HL-60 (cell line): ENCODE data around the gene DTWD1.

Source experiments
- DNase-seq, 2 experiments: peaks; one replicate each; pipeline ENCODE4 v3.0.0-alpha.2; 2010 to 2020; ENCODE audit warnings: low read depth in 1 of 2, low spot score in 1 of 2
- H3K27ac ChIP-seq: fragments of 250-450 bp; sonication (Bioruptor Pico); replicated peaks from 2 replicates; pipeline ENCODE4 v1.5.1; 2020; ENCODE audit warnings: mild to moderate bottlenecking, moderate library complexity
- H3K27me3 ChIP-seq: fragments of 250-450 bp; sonication (Bioruptor Pico); 2 replicates; pipeline ENCODE4 v1.5.1; 2021; ENCODE audit warnings: mild to moderate bottlenecking, moderate library complexity; ENCODE audit not compliant: insufficient read depth, poor library complexity, severe bottlenecking
- H3K4me3 ChIP-seq: replicated peaks from 2 replicates; pipeline ENCODE4 v1.5.1; 2011; ENCODE audit warnings: mild to moderate bottlenecking, control low read depth, low read length; ENCODE audit not compliant: insufficient read depth
- GABPA ChIP-seq: IDR thresholded peaks from 2 replicates; pipeline ENCODE4 v1.6.1; 2012; ENCODE audit warnings: low read depth
- POLR2AphosphoS5 ChIP-seq: IDR thresholded peaks from 2 replicates; pipeline ENCODE4 v1.6.1; 2012; ENCODE audit warnings: low read depth
- REST ChIP-seq: IDR thresholded peaks from 2 replicates; pipeline ENCODE4 v1.6.1; 2012; ENCODE audit warnings: low read depth; ENCODE audit not compliant: insufficient replicate concordance
- SPI1 ChIP-seq: IDR thresholded peaks from 2 replicates; pipeline ENCODE4 v1.6.1; 2012; ENCODE audit warnings: low read depth, mild to moderate bottlenecking, borderline replicate concordance
- TF ChIP-seq, protein P1 (sequence below): IDR thresholded peaks from one replicate; pipeline ENCODE4 v1.5.1; 2011; ENCODE audit warnings: low read length, control low read depth, inconsistent platforms; ENCODE audit not compliant: insufficient read depth

Gene DTWD1

DNA sequence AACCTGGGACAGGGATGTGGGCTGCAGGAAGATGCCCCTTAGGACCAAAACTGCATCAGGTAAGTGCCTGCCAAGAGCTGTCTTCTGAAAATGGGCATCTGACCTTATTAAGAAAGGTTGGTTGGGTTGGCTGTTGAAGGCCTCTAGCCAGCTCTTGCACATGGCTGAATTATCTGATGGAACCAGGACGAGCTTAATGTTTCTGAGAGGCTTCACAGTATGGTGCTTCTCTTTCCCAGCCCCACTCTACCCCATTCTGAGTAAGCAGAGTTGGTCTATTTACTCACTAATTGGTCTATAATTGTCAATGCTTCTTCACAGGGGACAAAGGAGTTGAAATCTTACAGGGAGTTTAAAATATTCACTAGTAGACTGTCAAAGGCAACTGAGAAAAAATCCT lies 48.4 kb downstream of the DTWD1 start:
- TF ChIP-seq SPI1 (no peak), GABPA (no peak), POLR2AphosphoS5 (no peak), REST (no peak)
- TF ChIP-seq, protein P1, sequence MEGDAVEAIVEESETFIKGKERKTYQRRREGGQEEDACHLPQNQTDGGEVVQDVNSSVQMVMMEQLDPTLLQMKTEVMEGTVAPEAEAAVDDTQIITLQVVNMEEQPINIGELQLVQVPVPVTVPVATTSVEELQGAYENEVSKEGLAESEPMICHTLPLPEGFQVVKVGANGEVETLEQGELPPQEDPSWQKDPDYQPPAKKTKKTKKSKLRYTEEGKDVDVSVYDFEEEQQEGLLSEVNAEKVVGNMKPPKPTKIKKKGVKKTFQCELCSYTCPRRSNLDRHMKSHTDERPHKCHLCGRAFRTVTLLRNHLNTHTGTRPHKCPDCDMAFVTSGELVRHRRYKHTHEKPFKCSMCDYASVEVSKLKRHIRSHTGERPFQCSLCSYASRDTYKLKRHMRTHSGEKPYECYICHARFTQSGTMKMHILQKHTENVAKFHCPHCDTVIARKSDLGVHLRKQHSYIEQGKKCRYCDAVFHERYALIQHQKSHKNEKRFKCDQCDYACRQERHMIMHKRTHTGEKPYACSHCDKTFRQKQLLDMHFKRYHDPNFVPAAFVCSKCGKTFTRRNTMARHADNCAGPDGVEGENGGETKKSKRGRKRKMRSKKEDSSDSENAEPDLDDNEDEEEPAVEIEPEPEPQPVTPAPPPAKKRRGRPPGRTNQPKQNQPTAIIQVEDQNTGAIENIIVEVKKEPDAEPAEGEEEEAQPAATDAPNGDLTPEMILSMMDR = no peak
- no peak overlapping the region for H3K4me3 ChIP-seq
- H3K27ac ChIP-seq = no peak overlapping the region
- no peak for DNase-seq
- no peaks in the 10 kb centered on the region for H3K27me3 ChIP-seq

- Histone ChIP-seq H3K27ac (no peak overlapping the region), H3K27me3 (no peaks in the 10 kb centered on the region)
Observed at GRCh38 chr15:49673861-49674260, 53.0 kb downstream of the DTWD1 start.

GRCh38 chr15:49674370-49674769 lies 53.5 kb downstream of the DTWD1 start:
- TF ChIP-seq GABPA = no peak
- TF ChIP-seq, protein P1 = no peak
- no peak for TF ChIP-seq SPI1
- no peak for TF ChIP-seq REST
- no peak for TF ChIP-seq POLR2AphosphoS5
- Histone ChIP-seq H3K4me3 (no peak overlapping the region), H3K27ac (no peak overlapping the region), H3K27me3 (no peaks in the 10 kb centered on the region)
- no peak for DNase-seq

More at GRCh38 chr15:49673861-49674260, 53.0 kb downstream of the DTWD1 start:
- H3K4me3 ChIP-seq = no peak overlapping the region
- DNase-seq = no peak
- TF ChIP-seq SPI1 = no peak
- TF ChIP-seq GABPA = no peak

DNA sequence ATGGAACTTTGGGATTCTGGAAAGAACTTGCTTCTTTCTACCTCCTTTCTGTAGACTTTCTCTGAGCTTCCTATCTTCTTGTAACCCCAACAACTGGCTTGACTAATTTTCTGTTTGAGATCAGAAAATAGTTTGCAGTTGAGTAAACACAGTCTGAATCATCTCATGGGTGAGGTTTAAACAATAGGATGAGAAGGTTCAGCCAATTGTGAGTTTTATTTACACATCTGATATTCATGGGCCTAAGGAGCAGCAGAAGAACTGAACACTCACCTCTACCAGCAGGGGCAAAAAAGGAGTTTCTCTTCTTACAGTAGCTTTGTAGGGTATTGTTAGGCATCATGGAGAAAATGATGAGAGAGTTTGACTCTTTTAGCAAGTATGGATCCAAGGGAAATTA lies 54.2 kb downstream of the DTWD1 start:
- H3K27me3 ChIP-seq = no peaks in the 10 kb centered on the region
- no peak overlapping the region for H3K4me3 ChIP-seq
- H3K27ac ChIP-seq = no peak overlapping the region
- TF ChIP-seq POLR2AphosphoS5 = no peak
- TF ChIP-seq SPI1 = no peak
- TF ChIP-seq, protein P1 = no peak
- no peak for TF ChIP-seq GABPA
- TF ChIP-seq REST = no peak
- DNase-seq = no peak
